ENCODE data around the gene TTPAL.

Gene TTPAL, protein sequence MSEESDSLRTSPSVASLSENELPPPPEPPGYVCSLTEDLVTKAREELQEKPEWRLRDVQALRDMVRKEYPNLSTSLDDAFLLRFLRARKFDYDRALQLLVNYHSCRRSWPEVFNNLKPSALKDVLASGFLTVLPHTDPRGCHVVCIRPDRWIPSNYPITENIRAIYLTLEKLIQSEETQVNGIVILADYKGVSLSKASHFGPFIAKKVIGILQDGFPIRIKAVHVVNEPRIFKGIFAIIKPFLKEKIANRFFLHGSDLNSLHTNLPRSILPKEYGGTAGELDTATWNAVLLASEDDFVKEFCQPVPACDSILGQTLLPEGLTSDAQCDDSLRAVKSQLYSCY

DNA sequence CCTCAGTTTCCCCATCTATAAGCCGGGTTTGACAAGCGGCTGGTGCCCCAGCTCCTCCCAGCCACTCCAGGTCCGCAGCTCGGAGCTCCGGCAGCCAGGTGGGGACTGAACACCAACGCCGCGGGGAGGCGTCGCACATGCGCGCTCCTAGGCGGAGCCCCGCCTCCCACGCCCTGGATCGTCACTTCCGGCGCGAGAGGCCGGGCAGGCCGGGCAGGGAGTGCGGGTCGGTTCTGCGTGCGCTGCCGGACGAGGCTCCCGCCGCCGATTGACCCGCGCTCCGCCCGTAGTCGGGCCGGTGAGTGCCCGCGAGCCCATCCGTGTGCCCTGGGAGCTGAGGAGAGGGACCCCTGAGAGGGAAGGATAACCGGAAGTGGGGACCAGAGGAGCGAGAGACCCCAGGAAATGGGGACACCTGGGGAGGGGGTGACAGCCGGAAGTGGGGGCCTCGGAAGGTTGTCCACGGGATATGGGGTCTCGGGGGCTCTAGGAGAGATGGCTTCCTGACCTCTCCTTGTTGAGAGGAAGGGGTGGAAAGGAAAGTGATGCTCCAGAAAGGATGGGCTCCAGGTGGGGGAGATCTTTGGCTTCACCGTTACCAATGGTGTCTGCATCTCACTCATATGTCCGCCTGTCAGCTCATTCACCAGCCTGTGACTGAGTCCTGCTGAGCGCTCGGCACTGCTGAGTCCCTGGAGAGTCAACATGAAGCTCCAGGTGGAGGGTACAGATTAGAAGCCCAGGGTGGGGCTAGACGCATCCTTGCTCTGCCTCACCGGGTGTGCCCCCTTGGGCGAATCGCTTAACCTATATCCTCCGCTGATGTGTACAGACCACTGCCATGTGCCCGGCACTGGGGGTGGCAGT is at the start of gene TTPAL:
Gene TTPAL, plus strand, starts transcription at position 181 of the 867 bp plus-strand sequence. CDS start 4,126 bp downstream, outside the sequence.
- DNase-seq, result peak; percentile 80

- DNase-seq, result no peak
Observed at GRCh38 chr20:44425923-44426322, 49.8 kb upstream of the TTPAL start.

DNA sequence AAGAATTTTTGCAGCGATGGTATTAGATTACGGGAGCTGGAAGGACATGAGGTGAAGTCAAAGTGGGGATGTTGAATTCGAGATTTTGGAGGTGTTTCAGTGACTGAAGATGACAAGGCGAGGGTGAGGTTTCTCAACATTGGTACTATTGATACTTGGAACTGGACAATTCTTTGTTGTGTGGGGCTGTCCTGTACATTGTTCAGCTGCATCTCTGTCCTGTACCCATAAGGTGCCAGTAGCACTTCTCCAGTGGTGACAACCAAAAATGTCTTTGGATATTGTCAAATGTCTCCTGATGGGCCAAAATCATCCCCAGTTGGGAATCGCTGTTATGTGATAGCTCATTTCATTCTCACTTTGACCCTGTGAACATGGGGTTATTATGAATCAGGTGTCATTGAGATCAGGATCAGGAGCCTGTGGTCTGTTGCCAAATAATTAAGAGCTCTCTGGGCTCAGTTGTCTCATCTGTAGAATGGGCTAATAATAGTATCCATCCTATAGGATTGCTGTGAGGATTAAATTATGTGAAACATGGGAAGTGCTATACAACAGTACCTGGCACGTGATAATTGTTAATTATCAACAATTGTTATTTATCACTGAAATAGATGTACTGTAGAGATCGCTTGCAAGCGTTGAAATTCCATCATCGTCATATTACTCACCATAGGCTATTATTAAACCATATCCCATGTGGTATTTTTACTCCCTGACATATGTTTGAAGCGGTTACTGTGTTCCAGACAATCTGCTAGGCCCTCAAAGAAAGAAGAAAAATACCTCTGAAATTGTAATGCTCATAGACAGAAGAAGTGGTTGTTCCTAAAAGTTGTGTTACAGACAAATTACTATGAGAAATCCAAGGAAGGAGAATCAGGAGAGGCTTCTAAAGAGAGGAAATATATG is 48.5 kb upstream of the TTPAL start:
- no peak for DNase-seq

DNA sequence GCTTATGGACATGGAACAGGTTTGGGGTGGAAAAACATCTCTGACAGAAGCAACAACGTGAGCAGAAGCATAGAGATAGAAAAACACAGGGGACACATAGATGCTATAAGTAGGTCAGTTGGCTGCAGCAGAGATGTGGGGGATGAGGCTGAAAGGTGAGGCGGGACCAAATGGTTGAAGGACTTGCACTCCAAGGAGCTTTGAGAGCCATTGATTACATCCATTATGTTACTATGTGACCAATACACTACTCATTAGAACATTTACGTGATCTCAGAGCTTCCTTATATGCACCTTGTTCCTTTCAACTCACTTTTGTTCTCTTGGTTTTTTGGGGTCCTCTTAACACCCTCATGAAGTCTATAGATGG is 47.9 kb upstream of the TTPAL start:
- no peak for DNase-seq

- DNase-seq, result no peak
Observed at GRCh38 chr20:44428174-44429016, 47.3 kb upstream of the TTPAL start.

DNA sequence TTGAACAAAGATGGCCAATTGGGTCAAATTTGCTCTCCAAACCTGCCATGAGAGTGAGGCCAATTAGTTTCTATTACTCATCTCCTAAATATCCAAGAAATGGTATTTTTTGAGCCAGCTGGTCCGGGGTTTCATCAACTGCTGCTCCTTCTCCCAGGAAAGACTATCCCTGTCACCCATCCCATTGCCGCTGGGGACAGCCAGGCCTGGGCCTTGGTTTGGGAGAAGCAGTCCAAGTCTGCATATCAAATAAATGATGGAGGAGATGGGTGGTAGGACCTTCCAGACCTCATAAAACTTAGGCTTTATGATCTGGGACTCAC is 46.7 kb upstream of the TTPAL start:
- DNase-seq, result no peak

DNA sequence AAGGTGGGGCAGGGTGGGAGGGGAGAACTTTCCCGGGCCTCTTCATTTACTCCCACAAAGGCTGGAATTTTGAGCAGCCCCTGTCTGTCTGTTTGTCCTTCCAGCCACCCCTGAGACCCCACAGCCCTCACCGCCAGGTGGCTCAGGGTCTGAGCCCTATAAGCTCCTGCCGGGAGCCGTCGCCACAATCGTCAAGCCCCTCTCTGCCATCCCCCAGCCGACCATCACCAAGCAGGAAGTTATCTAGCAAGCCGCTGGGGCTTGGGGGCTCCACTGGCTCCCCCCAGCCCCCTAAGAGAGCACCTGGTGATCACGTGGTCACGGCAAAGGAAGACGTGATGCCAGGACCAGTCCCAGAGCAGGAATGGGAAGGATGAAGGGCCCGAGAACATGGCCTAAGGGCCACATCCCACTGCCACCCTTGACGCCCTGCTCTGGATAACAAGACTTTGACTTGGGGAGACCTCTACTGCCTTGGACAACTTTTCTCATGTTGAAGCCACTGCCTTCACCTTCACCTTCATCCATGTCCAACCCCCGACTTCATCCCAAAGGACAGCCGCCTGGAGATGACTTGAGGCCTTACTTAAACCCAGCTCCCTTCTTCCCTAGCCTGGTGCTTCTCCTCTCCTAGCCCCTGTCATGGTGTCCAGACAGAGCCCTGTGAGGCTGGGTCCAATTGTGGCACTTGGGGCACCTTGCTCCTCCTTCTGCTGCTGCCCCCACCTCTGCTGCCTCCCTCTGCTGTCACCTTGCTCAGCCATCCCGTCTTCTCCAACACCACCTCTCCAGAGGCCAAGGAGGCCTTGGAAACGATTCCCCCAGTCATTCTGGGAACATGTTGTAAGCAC is 46.0 kb upstream of the TTPAL start:
- no peak for DNase-seq

DNA sequence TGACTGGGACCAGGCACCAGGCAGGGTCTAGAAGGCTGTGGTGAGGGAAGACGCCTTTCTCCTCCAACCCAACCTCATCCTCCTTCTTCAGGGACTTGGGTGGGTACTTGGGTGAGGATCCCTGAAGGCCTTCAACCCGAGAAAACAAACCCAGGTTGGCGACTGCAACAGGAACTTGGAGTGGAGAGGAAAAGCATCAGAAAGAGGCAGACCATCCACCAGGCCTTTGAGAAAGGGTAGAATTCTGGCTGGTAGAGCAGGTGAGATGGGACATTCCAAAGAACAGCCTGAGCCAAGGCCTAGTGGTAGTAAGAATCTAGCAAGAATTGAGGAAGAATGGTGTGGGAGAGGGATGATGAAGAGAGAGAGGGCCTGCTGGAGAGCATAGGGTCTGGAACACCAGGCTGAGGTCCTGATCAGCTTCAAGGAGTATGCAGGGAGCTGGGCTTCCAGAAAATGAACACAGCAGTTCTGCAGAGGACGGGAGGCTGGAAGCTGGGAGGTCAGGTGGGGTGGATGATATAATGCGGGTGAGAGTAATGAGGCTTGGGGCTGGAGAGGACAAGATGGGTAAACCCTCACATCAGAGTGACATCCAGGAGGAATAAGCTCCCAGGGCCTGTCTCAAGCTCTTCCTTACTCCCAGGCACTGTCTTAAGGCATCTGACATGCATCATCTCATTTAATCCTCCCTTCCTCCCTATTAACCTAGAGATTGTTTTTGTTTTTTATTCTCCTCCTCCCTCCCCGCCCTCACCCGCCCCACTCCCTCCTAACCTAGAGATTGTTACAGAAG is 45.2 kb upstream of the TTPAL start:
- no peak for DNase-seq

DNA sequence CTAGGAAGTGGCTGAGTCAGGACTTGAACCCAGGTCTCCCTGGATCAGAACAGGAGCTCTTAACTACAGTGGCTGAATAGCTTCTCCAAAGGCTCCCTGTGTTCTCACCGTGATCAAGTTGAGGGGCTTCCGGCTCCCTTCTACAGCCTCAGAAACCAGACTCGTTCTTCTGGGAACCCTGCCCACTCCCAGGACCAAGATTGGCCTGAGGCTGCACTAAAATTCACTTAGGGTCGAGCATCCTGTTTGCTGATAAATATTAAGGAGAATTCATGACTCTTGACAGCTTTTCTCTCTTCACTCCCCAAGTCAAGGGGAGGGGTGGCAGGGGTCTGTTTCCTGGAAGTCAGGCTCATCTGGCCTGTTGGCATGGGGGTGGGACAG is 44.6 kb upstream of the TTPAL start:
- no peak for DNase-seq

- no peak for DNase-seq
Observed at GRCh38 chr20:44431502-44432234, 44.0 kb upstream of the TTPAL start.

DNA sequence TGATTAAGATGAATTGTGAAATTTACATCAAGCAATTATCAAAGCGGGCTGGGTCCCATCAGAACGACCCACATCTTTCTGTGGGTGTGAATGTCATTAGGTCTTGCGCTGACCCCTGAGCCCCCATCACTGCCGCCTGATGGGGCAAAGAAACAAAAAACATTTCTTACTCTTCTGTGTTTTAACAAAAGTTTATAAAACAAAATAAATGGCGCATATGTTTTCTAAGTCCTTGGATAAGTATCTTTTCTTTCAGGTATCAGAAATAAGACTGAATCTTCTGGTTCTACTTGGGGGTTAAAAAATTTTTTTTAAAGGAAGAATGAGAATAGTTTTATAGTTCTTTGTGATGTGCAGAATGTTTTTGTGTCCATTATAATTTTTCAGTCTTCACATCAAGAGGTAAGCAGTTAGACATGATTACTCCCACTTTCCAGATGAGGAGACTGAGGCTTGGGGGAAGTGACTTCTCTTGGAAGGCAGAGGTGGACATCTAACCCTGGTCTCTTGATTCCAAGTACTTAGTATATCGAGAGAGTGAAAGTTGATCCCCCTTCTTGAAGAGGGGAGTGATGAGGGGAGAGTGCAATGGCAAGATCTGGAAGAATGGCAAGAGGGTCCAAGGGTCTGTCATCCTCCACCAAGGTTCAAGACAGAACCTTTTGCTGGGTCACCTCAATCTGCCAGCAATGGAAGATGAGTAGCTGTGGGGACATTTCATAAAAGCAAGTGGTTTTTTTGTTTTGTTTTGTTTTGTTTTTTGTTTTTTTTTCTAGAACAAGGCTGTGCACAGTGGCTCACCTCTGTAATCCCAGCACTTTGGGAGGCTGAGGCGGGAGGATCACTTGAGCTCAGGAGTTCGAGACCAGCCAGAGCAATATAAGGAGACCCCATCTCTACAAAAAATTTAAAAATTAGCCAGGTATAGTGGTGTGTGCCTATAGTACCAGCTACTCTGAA is 42.8 kb upstream of the TTPAL start:
- DNase-seq, result no peak

DNA sequence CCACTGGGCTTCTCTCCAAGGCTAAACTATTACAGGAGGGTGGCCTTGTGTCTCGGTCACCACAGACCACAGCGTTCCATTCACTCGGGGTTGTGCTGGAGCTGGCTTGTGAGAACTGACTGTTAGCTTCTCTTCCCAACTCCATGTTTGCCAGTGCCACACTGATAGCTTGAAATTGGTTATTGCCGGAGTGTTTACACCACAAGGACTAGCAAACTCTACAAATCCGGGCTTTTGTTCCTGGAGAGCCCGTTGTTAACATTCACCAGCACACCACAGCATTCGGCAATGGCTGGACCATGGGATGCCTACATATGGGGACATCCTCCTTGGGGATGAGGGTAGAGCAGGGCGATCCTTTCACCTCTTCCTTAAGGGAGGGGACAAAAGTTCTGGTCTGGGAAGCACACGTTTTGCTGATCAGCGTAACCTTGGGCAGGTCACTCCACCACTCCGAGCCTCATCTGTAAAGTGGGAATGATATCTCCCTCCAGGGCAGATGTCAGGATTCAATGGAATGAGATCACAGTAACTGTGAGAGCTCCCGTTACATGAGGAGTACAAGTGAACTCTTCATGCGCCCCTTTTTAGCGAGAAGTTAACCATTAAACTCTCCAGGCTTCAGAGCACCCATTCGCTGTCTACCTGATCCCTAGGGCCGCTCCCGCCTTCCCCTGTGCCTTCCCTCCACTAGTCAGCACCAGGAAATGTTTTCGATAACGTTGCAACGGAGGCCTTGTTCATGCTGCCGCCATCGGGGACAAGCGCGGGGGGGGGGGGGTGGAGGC is 41.7 kb upstream of the TTPAL start:
- DNase-seq, result no peak

GRCh38 chr20:44435630-44436335 is 39.9 kb upstream of the TTPAL start:
- no peak for DNase-seq

DNA sequence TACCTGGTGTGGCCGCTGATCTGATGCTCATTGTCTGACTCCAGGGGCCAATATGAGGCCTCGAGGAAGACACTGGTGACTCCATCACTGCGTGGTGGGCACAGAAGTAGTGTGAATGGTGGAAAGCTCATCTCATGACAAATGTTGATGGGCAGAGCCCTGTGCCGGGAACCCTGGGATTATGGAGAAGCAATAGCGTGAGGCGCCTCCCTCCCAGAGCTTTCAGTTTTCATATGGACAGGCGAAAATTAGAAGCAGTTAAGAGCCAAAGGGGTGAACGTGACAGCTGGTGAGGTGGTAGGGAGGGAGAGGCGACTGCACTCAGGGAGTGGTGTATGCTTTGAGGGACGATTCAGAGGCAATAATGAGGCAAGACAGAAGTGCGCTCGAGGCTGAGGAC is 39.3 kb upstream of the TTPAL start:
- DNase-seq, result no peak

DNA sequence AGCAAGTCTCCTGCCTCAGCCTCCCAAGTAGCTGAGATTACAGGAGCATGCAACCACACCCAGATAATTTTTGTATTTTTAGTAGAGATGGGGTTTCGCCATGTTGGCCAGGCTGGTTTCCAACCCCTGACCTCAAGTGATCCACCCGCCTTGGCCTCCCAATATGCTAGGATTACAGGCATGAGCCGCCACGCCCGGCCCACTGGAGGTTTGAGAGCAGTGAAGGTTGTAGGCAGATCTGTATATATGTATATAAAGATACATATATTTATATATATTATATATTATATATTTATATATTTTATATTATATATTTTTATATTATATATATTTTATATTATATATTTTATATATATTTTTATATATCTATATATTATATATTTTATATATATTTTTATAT is 38.2 kb upstream of the TTPAL start:
- DNase-seq, result no peak

DNA sequence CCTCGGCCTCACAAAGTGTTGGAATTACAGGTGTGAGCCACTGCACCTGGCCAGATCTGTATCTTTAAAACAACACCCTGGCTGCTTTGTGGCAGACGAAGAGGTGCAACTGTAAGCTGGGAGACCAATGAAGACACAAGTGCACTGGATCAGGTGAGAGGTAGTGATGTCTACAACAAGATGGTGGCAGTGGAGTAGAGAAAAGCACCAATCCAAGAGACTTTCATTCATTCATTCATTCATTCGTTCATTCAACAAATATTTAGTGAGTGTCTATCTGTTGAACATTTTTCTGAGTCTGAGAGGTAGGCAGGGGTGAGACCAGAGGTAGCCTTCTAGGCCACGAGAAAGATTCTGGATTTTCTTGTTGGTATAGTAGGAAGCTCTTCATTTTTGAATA is 36.9 kb upstream of the TTPAL start:
- DNase-seq, result no peak

DNA sequence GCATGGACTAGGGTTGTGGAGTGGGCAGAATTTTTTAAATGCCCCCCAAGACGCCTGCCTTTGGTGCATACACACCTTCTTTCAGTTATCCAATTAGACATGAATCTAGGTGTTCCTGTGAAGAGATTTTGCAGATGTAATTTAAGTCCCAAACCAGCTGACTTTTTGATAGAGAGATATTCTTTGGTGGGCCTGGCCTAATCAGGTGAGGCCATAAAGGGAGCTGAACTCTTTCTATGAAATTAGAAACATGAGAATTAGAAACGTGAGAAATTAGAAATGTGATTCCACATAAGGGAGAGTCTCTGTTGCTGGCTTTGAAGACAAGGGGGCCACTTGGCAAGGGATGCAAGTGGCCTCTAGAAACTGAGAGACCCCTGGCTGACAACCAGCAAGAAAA is 36.4 kb upstream of the TTPAL start:
- DNase-seq, result no peak

All from kidney glomerular epithelial cell (primary cell).